Dedifferentiated amniotic fluid mesenchymal stem cell (primary cell): ENCODE data around the gene SCGB3A2.
"Not testable (repeated sequence)": the region's sequence is repeated elsewhere in the genome, so short reads cannot be mapped to it uniquely, and the experiment has no call there.

Experiments used
- DNase-seq: peaks from one replicate; pipeline ENCODE4 v3.0.0-alpha.2; 2016; ENCODE audit errors: extremely low spot score

Gene SCGB3A2

GRCh38 chr5:147863454-147864158, 14.9 kb upstream of the SCGB3A2 start:
- DNase-seq = no peak

DNA sequence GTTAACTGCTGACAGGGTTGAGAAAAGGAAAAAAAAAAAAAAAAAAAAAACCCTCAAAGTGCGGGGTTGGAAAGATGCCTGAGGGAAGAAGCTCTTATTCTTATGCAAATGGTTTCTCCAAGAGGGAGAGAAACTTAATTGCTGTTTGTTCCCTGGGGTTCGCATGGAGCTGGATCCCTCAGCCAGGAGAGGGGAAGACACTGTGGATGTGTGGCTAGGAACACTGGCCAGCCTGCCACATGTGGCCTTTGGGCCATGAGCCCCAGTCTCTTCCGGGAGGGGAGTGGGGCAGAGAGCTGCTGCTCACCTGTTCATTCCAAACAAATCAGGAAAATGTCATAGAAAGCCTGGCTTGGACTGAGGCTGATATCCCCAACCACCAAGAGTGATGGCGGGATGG, 9.4 kb upstream of the SCGB3A2 start:
- no peak for DNase-seq

GRCh38 chr5:147869892-147870291, 8.6 kb upstream of the SCGB3A2 start:
- DNase-seq = not testable (repeated sequence)

DNA sequence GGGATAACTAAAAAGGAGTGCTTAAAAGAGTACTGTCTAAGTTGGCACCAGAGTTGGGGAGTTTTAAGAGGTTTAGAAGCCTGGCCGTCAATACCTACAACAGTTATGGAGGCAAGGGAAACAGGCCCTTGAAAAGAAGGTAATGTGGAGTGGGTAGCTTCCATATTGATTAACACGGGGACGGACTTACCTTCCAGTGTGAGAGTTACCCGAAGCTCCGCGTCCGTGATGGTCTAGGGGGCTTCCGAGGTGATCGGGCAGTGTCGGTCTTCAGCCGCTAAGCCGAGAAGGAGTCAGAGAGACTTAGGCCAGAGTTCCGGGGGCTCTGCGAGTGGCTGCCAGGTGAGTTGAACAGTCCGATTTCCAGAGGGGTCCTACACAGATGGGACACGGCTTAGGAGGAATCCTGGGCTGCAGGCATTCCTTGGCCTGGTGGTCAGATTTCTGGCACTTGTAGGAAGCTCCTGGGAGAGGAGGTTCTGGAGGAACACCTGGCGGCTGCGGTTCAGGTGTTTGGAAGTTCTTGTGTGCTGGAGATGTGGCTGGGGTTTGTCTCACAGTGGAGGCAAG, 6.4 kb upstream of the SCGB3A2 start:
- DNase-seq = not testable (repeated sequence)

DNA sequence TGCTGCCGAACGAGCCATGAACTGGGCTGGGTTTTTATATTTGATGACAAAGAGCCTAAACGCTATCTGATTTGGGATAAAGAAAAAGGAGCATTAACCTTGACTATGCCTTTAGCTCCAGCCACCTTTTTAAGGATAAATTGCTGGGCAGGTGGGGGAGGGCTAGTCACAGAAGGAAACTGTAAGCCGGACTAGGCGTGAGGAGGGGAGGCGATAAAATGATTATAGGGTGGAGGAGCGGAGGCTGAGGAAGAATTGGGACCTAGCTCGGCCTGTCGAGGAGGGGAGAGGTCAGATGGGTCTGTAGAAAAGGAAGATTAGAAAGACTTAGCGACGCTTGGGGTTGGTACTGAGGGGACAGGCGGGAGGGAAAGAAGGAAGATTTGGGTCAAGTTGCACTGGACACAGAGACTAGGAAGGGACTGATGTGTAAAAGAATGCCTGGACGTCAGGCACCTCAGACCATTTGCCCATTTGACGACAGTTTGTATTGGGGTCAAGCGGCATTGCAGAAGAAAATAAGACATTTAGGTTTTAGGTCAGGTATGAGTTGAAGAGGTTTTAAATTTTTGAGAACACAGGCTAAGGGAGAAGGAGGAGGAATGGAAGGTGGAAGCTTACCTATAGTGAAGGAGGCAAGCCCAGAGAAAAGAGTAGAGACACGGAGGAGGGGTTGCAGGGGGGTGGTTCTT, 5.6 kb upstream of the SCGB3A2 start:
- DNase-seq = not testable (repeated sequence)

DNA sequence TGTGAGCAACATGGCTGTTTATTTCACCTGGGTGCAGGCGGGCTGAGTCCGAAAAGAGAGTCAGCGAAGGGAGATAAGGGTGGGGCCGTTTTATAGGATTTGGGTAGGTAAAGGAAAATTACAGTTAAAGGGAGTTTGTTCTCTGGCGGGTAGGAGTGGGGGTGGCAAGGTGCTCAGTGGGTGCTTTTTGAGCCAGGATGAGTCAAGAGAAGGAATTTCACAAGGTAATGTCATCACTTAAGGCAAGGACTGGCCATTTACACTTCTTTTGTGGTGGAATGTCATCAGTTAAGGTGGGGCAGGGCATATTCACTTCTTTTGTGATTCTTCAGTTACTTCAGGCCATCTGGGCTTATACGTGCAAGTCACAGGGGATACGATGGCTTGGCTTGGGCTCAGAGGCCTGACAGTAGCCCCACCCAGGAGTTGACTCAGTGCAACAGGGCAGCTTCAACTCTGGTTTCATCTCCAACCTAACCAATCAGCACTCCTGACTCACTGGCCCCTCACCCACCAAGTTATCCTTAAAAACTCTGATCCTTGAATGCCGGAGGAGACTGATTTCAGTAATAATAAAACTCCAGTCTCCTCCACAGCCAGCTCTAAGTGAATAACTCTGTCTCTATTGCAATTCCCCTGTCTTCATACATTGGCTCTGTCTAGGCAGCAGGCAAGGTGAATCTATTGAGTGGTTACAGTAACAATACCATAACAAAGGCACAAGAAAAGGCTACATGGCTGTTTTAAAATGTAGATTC, 4.2 kb upstream of the SCGB3A2 start:
- not testable (repeated sequence) for DNase-seq

DNA sequence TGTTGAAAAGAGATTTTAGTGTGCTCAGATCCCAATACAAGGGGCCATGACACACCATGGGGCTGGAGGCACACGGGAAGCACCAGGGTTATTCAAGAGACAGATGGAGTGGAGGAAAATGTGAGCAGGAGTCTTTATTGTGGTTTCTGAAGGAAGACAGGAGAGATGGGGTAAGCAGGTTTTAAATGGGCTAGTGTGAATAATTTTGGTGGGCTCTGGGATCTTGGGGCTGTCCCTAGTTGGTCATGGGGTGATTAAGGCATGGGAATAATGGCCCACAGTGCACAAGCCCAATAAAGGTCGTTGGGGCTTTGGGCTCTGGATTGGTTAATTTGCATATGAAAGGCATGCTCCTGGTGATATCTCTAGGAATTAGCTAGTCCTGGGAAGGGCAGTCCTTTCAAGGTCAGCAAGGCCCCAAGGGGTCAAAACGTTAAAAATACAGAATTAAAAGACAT, 3.6 kb upstream of the SCGB3A2 start:
- DNase-seq = no peak

DNA sequence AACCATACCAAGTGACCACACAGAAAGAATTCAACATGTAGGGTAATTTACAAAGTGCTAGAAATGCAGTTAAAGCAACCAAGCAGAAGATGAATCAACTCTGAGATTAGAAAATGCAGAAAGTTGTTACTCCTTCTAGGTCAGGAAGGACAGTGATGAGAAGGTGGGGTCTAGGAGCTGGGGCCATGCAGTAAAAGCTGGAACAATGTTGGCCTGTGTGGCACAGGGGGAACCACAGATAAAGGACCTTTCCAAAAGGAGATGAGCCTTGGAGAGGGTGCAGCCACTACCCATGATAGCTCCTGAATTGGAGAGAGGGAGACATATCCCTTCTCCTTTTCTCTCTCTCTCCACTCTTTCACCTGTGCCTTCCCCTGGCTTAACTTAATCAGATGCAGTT, 2.4 kb upstream of the SCGB3A2 start:
- DNase-seq = no peak

- no peak for DNase-seq
Observed at GRCh38 chr5:147876626-147877025, 1.9 kb upstream of the SCGB3A2 start.

DNA sequence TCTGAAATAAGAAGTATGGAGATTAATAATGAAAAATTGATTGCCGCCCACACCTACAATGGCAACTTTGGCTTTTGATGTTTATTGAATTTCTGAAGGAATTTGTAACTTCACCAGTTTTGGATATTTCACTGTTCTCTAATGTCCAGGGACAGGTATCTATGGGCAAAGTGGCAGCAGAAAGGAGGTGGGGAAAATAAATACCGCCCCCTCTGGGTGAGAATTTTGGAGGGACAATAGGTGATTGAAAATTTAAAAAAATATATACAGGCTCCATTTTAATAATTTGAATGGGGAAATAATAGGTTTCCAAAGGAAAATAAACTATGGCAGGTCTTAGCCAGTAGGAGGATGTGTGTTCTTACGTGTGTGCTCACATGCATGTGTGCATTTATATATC, 1.3 kb downstream of the SCGB3A2 start:
- no peak for DNase-seq

DNA sequence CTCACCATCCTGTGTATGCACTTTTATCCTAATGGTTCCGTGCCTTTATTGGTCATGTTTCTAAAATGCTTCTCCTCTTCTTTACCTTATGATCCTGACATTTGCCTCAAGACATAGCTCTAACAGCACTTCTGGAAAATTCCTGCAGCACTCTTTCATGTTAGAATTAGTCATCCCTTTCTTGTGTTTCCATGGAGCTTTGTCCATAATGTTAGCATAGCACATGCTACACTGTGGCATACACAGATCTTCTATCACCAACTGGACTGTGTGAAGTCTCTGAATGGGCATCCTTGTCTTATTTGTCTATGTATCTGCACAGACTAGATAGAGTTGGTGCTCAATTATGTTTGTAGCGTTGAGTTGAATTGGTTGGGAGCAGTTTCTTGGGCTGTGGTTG, 2.0 kb downstream of the SCGB3A2 start:
- DNase-seq = no peak

DNA sequence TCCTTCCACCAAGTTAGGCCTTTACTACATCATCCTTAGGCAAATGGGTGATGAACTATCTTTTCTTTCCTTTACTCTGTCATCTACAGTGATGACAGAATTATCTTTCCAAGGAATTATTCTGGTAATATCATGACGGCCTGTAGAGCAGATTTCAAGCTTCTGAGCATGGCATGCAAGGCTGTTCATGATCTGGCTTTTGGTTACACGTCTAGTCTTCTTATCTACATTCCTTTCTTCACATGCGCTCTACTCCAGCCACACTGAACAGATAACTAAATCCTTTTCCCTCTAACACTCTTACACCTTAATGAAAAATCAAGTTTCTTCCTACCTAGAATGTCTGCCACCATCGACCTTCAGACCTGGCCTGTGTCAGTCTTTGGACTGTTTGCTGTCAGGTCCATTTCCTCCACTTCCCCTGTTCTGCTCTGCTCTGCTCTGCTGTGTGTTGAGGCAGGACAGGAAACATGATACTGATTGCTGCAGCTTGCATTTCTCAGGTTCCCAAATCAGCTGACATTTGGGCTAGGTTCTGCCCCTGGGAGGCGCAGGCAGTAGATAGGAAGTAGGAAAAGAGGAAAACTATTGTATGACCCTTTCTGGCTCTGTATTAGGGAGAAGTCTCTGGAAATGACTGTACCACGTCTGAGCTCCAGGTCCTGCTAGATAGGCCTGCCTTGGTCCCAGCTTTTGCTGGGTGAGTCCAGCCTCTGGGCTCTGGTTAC, 4.2 kb downstream of the SCGB3A2 start:
- DNase-seq = no peak

GRCh38 chr5:147887026-147887627, 8.6 kb downstream of the SCGB3A2 start:
- peak; percentile 33 for DNase-seq

DNA sequence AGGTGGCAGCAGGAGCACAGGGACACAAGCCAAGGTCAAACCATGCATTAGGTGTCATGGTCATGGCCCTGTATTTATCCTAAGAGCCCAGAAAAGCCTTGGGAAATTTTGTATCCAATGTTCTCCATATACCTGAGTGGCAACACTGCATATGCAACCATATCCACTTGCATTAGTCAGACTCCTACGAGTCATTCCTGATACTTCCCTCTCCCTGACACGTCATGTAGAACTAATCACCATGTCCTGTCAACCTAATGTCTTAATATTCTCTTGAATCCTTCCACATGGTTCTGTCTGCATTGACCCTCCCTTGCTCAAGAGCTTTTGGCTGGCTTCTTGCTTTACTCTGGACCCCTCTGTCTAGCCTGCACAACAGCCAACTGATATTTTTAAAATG, 9.4 kb downstream of the SCGB3A2 start:
- no peak for DNase-seq

DNA sequence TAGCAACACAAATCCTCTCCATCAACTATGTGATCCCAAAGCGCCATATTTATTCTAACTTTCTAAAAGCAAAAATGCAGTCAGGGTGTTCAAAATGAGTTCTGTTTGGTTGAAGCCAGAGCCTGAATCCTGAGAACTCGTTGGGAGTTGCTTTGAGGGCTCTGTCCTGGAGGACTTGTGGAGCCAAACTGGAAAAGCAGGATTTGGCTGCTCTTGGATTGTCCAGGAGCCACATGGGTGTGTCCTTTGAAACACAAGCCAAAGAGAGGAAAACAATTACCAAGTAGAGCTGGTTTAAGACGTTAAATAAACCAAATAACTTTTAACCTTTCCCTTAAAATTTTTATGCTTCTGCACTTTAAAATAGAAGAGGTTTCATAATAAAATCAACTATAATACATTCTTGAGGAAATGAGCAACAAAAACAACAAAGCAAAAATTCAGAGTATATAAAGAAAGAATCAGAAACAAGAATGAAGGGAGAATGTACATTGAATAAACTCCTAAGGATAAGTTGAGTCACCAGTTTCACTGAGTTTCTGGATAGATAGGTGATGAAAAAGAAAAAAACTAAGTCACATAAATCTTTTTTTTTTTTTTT, 14.3 kb downstream of the SCGB3A2 start:
- no peak for DNase-seq

GRCh38 chr5:147893820-147894219, 15.3 kb downstream of the SCGB3A2 start:
- no peak for DNase-seq

GRCh38 chr5:147895864-147896263, 17.4 kb downstream of the SCGB3A2 start:
- no peak for DNase-seq

DNA sequence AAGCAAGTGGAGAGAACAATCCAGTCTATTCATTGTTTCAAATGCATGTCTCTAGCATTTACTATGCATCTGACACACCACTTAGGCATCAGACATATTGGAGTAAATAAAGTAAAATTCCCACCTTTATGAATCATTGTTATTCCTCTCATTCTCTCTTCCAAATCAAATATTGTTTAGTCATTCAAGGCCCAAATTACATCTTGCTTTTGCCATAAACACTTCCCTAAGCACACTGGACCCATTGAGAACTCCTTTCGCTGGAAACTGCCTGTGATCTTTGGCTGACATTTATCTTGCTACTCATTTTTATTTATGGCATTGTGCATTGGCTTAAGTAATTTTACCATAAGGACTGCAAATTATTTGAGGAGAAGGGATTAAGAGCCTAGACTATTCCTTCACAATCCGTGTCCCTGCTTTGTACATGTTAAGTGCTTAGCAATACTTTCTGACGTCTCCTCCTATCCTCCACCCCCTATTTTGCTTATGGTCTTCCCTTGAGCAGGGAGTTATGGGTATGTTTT, 20.4 kb downstream of the SCGB3A2 start:
- DNase-seq = no peak

GRCh38 chr5:147901599-147902039, 23.1 kb downstream of the SCGB3A2 start:
- DNase-seq = peak; percentile 27

DNA sequence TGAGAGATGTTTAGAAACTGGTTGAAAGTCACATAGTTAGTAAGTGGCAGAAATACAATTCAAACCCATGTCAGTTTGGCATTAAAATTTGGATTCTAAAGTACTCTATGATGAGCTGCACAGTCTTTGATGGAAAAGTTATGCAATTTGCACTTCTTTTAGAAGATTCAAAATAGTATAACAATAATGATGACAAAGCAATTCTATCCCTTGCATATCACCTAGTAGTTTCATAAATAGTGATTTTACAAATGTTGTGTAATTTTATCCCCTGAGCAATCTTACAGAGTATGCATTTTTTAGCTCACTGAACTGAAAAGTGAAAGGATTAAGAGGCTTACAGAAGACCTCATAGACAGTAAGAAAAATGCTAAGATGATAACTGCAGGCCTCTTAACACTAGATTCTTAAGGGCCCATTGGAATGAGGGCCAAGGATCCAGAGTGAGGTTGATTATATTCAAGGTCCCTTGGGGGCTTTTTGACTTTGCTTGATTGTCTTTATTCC, 24.2 kb downstream of the SCGB3A2 start:
- no peak for DNase-seq
